HG02678 (cell line): ENCODE measurements around the gene PLEKHA1.

Source experiments
- ATAC-seq: cut with Tn5 transposase; IDR thresholded peaks from one replicate; pipeline ENCODE4 v1.9.1; 2021; ENCODE audit warnings: mild to moderate bottlenecking, moderate library complexity; ENCODE audit not compliant: unreplicated experiment

The PLEKHA1 gene

GRCh38 chr10:122375679-122376160 is 1.2 kb downstream of the PLEKHA1 start:
- no peak for ATAC-seq

DNA sequence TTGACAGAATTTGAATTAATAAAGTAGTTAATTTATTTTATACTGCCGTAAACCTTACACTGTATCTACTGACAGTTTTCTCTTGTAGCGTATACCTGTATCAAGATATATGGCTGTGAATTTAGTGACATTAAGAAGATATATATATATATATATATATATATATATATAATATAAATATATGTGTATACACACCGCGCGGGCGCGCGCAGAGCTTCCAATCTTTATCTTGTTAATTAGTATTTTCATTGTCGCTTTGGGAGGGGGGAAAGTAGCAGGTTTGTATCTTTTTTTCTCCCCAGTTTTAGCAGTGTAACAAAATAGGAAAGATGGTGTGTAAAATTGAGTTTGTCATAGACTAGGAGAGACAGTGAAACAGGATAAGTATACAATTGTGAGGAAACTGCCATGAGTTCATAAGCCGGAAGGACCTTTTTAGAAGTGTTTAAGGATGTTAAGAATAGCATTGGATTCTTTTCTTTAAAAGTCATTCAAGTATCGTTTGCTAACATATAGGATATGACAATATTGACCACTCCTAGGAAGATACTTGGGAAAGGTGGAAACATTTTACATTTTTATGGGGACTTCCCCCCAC is 2.0 kb downstream of the PLEKHA1 start:
- ATAC-seq, result no peak

- no peak for ATAC-seq
Observed at GRCh38 chr10:122379041-122379440, 4.5 kb downstream of the PLEKHA1 start.

GRCh38 chr10:122379537-122379936 is 5.0 kb downstream of the PLEKHA1 start:
- ATAC-seq, result no peak

DNA sequence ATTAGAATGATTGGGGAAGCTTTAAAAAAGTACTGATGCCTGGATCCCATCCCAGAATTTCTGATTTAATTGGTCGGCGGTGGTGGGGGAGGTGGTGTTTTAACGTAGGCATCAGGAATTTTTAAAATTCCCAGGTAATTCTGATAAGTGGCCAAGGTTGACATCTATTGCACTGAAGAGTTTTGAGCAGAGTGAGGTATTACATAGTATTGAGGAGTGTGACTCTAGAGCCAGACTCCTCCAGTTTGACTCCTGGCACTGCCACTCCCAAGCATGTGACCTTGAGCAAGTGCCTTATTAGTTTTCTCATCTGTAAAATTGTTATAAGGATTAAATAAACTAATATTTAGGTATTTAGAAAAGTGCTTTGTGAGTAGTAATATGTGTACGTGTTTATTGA is 6.2 kb downstream of the PLEKHA1 start:
- no peak for ATAC-seq

DNA sequence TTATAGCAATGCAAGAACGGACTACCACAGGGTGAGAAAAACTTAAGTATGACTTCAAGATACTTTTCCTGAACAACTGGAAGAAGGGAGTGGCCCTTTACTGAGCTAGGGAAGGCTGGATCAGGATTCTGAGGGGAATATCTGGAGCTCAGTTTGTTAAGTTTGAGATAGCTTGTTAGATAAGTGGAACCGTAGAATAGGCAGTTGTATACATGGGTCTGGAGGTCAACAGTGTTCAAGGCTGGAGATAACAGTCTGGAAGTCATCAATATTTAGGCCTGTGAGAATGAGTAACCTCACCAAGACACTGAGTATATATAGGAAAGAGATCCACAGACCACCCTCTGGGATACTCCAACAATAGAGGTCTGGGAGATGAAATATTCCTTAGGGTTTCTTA is 7.2 kb downstream of the PLEKHA1 start:
- no peak for ATAC-seq

DNA sequence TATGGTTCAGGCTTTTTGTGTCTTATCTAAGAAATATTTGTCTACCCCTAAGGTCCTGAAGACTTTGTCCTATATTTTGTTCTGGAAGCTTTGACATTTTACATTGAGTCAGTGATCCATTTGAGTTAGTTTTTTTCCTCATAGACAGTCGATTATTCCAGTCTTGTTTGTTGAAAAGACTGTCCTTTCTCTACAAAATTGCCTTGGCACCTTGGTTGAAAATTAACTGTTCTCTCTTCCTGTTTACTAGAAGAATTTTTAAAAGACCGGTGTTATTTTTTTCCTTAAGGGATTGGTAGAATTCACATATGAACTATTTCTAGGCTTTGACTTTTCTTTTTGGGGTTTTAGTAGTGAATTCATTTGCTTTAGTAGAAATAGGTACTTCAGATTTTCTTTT is 12.0 kb downstream of the PLEKHA1 start:
- no peak for ATAC-seq

DNA sequence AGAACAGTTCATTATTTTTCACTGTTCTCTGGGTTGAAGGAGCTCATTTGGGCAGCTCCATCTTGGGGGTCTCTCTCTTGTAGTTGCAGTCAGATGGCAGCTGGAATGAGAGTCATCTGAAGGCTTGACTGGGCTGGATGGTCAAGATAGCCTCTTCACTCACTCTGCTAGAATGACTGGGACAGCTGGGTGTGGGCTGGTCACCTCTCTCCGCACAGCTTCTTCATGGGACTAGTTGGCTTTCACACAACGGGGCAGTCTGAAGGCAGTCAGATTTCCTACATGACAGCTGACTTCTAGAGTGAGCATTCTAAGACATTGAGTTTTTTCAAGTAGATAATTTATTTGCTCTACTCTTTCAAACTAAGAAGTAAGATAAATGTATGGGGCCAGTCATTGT is 13.1 kb downstream of the PLEKHA1 start:
- ATAC-seq, result no peak

GRCh38 chr10:122388287-122388997 is 13.9 kb downstream of the PLEKHA1 start:
- ATAC-seq, result no peak

GRCh38 chr10:122390271-122390670 is 15.8 kb downstream of the PLEKHA1 start:
- no peak for ATAC-seq

GRCh38 chr10:122390679-122391078 is 16.2 kb downstream of the PLEKHA1 start:
- ATAC-seq, result no peak

- no peak for ATAC-seq
Observed at GRCh38 chr10:122391875-122392274, 17.4 kb downstream of the PLEKHA1 start.

DNA sequence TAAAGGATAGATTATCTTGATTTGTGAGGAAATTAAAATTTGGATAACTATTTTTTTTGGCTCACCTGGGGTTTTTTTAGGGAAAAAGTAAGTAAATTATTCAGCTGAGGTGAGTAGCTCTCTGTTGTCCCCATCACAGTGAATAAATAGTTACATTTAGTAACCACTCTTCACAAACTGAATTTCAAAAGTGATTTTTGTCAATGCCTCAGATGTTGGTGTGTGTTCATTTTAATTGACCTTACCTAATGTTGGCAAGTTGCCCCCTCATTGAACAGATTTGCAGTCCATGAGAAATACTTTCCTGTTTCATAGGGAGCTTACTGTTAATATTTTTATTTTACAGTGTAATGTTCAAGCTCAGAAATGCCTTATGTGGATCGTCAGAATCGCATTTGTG is 18.3 kb downstream of the PLEKHA1 start:
- ATAC-seq, result no peak

DNA sequence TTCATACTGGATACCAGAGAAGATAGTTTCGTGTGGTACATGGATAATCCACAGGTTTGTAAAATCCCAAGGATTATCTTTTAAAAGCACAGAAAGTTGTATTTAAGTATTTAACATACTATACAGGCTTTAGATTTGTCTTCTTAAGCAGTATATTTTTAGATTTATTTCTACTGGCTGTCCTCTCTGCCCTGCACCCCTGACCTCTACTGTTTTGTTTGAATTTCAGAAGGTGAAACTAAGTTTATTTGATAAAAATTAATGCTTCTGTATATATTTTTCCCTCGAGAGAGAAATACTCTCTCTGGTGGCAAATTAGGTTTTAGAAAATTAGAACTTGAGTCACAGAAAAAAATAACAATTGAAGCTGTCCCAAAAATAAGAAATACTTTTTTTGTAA is 18.8 kb downstream of the PLEKHA1 start:
- no peak for ATAC-seq

DNA sequence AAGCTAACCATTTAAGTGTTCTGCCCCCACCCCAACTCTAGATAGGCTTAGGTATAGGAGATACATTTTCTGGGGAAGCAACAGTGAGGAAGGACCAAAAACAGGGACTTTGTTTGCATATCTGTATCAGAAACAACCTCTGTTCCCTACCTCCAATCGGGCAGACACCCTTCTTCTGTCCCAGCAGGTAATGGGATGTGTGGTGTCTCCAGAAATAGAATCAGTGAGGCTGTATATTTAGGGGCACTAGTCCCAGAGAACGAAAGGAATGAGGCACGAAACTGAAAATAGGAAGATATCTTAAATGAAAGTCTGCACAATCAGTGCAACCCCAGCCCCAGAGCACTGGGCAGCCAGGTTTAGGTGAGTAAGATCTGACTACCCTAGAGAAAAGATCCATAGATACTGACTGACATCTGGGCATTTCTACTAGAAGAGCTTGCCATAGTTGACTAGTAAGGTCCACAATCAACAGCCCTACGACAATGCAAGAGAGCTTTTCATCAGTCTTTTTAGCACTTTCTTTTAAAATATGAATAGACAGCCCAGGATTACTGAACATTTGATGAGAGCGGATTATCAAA is 28.1 kb downstream of the PLEKHA1 start:
- no peak for ATAC-seq

DNA sequence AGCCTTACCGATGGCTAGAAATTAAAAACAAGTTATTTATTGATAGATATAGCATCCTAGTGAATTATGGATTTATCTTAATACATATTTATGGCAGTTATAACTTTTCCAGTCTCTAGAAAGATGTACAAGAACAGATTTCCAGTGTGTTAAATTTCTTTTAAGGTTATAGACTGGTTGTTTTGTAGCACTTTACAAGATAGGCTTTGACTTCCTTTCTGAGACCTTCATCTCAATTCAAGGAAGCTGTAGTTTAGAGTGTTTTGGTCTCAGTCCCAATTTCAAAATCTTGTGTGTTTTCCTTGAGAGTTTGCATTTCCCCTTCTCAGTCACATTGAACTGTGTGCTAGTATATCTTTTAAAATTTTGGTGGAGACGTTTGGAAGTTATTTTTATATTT is 30.1 kb downstream of the PLEKHA1 start:
- ATAC-seq, result no peak

GRCh38 chr10:122407375-122408125 is 33.0 kb downstream of the PLEKHA1 start:
- no peak for ATAC-seq

DNA sequence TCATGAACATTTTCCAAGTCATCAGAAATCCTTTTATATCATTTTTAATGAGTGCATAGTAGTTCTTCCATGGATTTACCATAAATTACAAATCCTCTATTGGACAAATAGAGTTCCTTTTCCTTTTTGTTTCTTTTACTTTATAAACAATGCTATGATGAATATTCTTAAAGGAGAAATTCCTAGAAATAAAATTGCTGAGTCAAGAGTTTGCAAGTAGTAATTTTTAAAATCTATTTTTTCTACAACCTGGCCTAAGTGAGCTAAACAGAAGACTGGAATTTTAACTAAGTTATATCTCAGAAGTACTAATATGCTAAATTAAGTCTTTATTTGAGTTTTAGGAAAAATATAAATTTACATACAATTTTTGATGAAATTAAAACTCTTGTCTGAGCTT is 38.8 kb downstream of the PLEKHA1 start:
- no peak for ATAC-seq

- no peak for ATAC-seq
Observed at GRCh38 chr10:122417667-122418066, 43.2 kb downstream of the PLEKHA1 start.

GRCh38 chr10:122419016-122419415 is 44.5 kb downstream of the PLEKHA1 start:
- ATAC-seq, result no peak

DNA sequence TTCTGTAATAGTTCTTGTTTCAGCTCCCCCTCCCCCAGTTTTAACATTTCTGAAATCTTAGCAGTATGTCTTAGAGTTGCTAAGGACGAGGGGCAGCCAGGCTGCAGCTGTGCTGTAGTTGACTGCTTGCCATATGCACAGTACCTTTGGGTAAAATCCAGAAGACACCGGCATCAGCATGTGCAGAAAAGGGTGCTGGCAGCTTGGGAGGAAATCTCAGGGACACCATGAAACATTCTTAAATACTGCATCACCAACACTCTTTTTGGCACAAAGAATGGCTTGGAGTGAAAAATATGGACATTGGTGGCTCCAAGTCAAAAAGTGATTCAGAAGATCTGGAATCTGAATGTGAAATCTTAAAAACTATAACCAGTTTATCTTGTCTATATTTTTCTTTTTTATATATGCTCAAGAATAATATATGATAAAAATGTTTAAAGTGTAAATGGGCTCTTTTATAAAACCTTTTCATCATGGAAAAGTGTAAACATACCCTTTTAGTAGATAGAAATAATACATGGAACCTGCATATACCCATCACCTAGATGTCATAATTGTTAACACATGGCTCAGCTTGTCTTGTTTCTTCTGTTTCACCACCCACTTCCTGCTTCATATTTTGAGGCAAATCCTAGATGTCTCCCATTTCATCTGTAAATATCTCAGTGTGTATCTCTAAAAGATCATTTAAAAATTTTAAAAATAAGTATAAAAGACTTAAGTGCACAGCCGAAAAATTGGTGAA is 45.5 kb downstream of the PLEKHA1 start:
- ATAC-seq, result no peak
